PC-9 (cell line): ENCODE measurements around the gene PLEKHG7.

Source experiments
- EZH2 ChIP-seq: fragments of 200-600 bp; sonication (generic); IDR thresholded peaks from 2 replicates; pipeline ENCODE4 v1.8.0; 2017; ENCODE audit warnings: antibody characterized with exemption, low read depth
- TF ChIP-seq, protein P1 (sequence below): fragments of 200-600 bp; sonication (generic); conservative IDR thresholded peaks from 2 replicates; pipeline ENCODE4 v1.6.1; 2017; ENCODE audit warnings: mixed run types, antibody characterized with exemption, mild to moderate bottlenecking, moderate library complexity

- no peak for TF ChIP-seq EZH2
- TF ChIP-seq, protein P1, sequence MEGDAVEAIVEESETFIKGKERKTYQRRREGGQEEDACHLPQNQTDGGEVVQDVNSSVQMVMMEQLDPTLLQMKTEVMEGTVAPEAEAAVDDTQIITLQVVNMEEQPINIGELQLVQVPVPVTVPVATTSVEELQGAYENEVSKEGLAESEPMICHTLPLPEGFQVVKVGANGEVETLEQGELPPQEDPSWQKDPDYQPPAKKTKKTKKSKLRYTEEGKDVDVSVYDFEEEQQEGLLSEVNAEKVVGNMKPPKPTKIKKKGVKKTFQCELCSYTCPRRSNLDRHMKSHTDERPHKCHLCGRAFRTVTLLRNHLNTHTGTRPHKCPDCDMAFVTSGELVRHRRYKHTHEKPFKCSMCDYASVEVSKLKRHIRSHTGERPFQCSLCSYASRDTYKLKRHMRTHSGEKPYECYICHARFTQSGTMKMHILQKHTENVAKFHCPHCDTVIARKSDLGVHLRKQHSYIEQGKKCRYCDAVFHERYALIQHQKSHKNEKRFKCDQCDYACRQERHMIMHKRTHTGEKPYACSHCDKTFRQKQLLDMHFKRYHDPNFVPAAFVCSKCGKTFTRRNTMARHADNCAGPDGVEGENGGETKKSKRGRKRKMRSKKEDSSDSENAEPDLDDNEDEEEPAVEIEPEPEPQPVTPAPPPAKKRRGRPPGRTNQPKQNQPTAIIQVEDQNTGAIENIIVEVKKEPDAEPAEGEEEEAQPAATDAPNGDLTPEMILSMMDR: no peak
These were observed 60.0 kb downstream of the PLEKHG7 start for GRCh38 chr12:92762773-92763172.
